Thymus (tissue), 14 donors: ENCODE data around the gene ZNF622. TPM values are rescaled to one million over a fixed set of nuclear protein-coding genes. Genes with fewer than 3 reads are reported as not detected.

ENCODE experiments used
- DNase-seq, 9 donors: peaks; one replicate each; pipeline ENCODE4 v3.0.0-alpha.2; 2013; ENCODE audit warnings: low spot score in 9 of 9, low read depth in 6 of 9, missing footprints in 1 of 9
- H3K27ac ChIP-seq, 2 donors: one replicate each; pipeline ENCODE4 v1.5.1; 2013; ENCODE audit warnings: control low read depth in 1 of 2, low read depth in 1 of 2, low read length in 1 of 2, mild to moderate bottlenecking in 1 of 2, moderate library complexity in 1 of 2
- H3K27me3 ChIP-seq, 2 donors: one replicate each; pipeline ENCODE4 v1.5.1; 2013; ENCODE audit warnings: low read length in 1 of 2; ENCODE audit not compliant: control insufficient read depth in 2 of 2, insufficient read depth in 1 of 2
- H3K36me3 ChIP-seq, 2 donors: one replicate each; pipeline ENCODE4 v1.5.1; 2013; ENCODE audit warnings: low read length in 1 of 2, mild to moderate bottlenecking in 1 of 2, moderate library complexity in 1 of 2; ENCODE audit not compliant: control insufficient read depth in 2 of 2, insufficient read depth in 2 of 2
- H3K4me1 ChIP-seq, 2 donors: one replicate each; pipeline ENCODE4 v1.5.1; 2013; ENCODE audit warnings: low read length in 2 of 2; ENCODE audit not compliant: control insufficient read depth in 2 of 2, insufficient read depth in 2 of 2
- H3K4me3 ChIP-seq, 2 donors: one replicate each; pipeline ENCODE4 v1.5.1; 2013; ENCODE audit warnings: low read length in 2 of 2, control low read depth in 1 of 2, mild to moderate bottlenecking in 1 of 2
- H3K9me3 ChIP-seq, 2 donors: one replicate each; pipeline ENCODE4 v1.5.1; 2013; ENCODE audit warnings: low read length in 1 of 2, mild to moderate bottlenecking in 1 of 2; ENCODE audit not compliant: control insufficient read depth in 2 of 2, insufficient read depth in 1 of 2
- WGBS: extraction: QIAGEN DNeasy Blood & Tissue Kit; methylation state at CpG from one replicate; pipeline ENCODE4 v1.1.7; 2013; 5-methylcytosine and 5-hydroxymethylcytosine counted together
- long read RNA-seq, 10 donors: transcript quantifications; one replicate each; lab custom pipeline, GENCODE V29; 2026
- polyA plus RNA-seq: library from polyadenylated mRNA; stranded (reverse); fragments of 200-250 nt; gene quantifications from one replicate; pipeline ENCODE4 v1.2.3, GENCODE V29; 2013
- total RNA-seq: library from RNA; stranded (reverse); fragments of 120-200 nt; gene quantifications from one replicate; pipeline ENCODE4 v1.2.4, GENCODE V29; 2013
- donor health status: healthy.

ZNF622 gene, protein sequence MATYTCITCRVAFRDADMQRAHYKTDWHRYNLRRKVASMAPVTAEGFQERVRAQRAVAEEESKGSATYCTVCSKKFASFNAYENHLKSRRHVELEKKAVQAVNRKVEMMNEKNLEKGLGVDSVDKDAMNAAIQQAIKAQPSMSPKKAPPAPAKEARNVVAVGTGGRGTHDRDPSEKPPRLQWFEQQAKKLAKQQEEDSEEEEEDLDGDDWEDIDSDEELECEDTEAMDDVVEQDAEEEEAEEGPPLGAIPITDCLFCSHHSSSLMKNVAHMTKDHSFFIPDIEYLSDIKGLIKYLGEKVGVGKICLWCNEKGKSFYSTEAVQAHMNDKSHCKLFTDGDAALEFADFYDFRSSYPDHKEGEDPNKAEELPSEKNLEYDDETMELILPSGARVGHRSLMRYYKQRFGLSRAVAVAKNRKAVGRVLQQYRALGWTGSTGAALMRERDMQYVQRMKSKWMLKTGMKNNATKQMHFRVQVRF
- total RNA-seq (27.7 TPM), polyA plus RNA-seq (19.8 TPM)
- long read RNA-seq, donor 1, partial matches to known transcripts: 0 of 3 reads
- long read RNA-seq, donor 1, other reads (novel, unspliced or antisense): 0 of 3 reads
- long read RNA-seq, donor 2: 0 reads
- long read RNA-seq, donor 3, transcript ZNF622-201 (6 exons, 1,699 nt): major isoform, 14 of 32 reads
- long read RNA-seq, donor 3, partial matches to known transcripts: 18 of 32 reads
- long read RNA-seq, donor 3, other reads (novel, unspliced or antisense): 0 of 32 reads
- long read RNA-seq, donor 4, partial matches to known transcripts: 6 of 7 reads
- long read RNA-seq, donor 4, other reads (novel, unspliced or antisense): 0 of 7 reads
- long read RNA-seq, donor 5, transcript ZNF622-201 (6 exons, 1,699 nt): major isoform, 18 of 25 reads
- long read RNA-seq, donor 5, partial matches to known transcripts: 7 of 25 reads
- long read RNA-seq, donor 5, other reads (novel, unspliced or antisense): 0 of 25 reads
- long read RNA-seq, donor 6, transcript ZNF622-201 (6 exons, 1,699 nt): major isoform, 11 of 11 reads
- long read RNA-seq, donor 6, partial matches to known transcripts: 0 of 11 reads
- long read RNA-seq, donor 6, other reads (novel, unspliced or antisense): 0 of 11 reads
- long read RNA-seq, donor 7, partial matches to known transcripts: 0 of 4 reads
- long read RNA-seq, donor 7, other reads (novel, unspliced or antisense): 0 of 4 reads
- long read RNA-seq, donor 8, partial matches to known transcripts: 0 of 2 reads
- long read RNA-seq, donor 8, other reads (novel, unspliced or antisense): 0 of 2 reads
- long read RNA-seq, donor 9, transcript ZNF622-201 (6 exons, 1,699 nt): major isoform, 5 of 10 reads
- long read RNA-seq, donor 9, partial matches to known transcripts: 5 of 10 reads
- long read RNA-seq, donor 9, other reads (novel, unspliced or antisense): 0 of 10 reads
- long read RNA-seq, donor 10, transcript ZNF622-201 (6 exons, 1,699 nt): major isoform, 8 of 8 reads
- long read RNA-seq, donor 10, partial matches to known transcripts: 0 of 8 reads
- long read RNA-seq, donor 10, other reads (novel, unspliced or antisense): 0 of 8 reads

DNA sequence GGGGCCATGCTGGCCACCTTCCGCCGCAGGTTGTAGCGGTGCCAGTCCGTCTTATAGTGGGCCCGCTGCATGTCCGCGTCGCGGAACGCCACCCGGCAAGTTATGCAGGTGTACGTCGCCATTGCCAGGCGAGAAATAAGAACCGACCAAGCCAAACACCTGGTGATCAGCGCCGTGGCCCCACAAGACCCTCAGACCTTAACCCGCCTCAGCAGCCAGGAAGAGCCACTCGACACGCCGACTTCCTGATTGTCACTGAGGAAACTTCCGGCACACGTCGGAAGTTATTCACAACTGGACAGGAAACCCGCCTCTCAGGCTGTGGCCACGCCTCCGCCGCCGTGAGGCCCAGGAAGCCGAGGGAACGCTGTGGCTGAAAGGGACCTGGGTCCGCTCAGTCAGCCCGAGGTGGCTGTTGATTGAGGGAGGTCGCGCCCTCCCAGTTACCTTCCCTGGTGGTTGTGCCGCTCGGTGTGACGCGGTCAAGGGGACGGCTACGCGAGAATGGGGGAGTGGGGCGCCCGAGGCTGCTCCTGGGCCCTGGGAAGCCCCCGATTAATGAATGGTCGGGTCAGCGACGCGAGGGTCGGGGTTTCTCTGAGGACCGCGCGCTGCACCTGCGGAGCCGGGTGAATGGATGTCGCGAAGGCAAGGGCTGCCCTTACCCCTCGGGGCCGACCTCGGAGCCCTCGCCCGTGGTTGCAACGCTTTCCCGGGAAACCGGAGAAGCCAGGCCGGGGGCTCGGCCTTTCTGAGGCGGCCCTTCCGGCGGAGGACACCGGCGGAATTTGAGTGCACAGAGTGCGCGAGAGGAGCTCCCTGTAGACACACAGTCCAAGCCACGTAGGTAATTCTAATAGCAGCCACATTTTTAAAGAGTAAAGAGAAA lies at the start of gene ZNF622:
TSS of gene ZNF622 (minus strand) at position 257 of the 889 bp plus-strand sequence. CDS start at position 122, 135 bp downstream.
- DNase-seq: peak; percentile 62 to 94 (median 84)
- H3K9me3 ChIP-seq: no peaks in the 10 kb centered on the region
- WGBS: under 1% methylated on average over 75 of the region's 75 CpGs
- peaks cover 22 to 30% of the 10 kb centered on the region in 2 donors for H3K36me3 ChIP-seq
- peaks cover 17 to 20% of the 10 kb centered on the region in 2 donors for H3K4me1 ChIP-seq
- peak within 1 kb of the TSS; percentile 92 to 98 for H3K4me3 ChIP-seq
- no peaks in the 10 kb centered on the region for H3K27me3 ChIP-seq
- peak within 1 kb of the TSS; percentile 38 to 89 for H3K27ac ChIP-seq

DNA sequence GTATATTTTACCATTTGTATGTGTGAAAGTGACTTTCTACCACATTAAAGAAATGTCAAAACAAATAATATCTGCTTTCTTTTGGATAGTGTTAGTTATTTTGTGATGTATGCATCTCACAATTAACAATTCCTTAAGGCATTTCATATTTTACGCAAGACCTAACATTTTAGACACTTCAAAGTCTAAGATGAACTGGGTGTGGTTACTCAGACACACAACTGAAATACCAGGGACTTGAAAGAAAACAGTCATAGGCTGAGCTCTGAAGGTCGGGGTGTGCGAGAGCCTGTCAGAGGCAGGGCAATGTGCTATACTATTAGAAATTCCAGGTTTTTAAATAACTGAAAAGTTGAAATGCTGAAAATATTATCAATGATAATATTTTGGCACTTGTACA lies 44.5 kb upstream of the ZNF622 start:
- peaks cover 0 to 5% of the 10 kb centered on the region in 2 donors for H3K27me3 ChIP-seq
- no peak overlapping the region for H3K27ac ChIP-seq
- H3K9me3 ChIP-seq: no peaks in the 10 kb centered on the region
- peaks cover 0 to 6% of the 10 kb centered on the region in 2 donors for H3K36me3 ChIP-seq
- no peak for DNase-seq
- whole genome bisulfite sequencing: 91% methylated on average over 3 of the region's 3 CpGs
- no peaks in the 10 kb centered on the region for H3K4me1 ChIP-seq
- no peak overlapping the region for H3K4me3 ChIP-seq

DNA sequence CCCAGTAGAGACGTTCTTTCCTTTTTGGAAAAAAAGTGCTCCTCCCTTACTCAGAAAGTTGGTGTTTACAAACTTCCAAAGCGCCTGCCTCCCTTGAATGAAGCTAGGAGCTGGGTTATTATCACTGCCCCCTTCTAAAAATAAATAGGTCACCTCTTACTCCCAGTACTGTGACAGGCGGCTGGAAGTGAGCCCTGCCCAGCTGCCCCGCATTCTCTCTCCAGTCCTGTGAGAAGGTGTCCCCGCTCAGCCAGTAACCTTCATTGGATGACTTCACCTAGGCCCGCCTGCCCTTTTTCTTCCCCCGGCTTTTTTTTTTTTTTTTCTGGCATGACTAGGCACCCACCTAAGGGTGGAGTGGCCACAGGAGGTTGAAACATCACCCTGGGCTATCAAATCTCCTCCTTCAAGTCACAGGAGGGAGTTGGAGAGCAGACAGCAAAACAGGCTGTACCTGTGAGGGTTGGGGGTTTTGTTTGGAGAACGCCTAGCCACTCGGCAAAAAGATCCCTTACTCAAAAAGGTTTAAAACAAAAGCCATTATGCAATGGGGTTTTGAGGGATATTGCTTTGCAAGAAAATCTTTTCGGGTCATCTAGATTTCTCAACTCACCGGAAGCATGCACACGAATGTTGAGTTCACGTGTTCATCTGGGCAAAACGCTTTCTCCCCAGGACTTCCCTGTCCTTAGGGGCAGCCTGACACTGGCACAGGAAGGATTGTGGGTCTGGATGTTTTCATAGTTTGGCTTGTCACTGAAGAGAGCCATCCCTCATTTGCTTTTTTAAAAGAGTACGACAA lies 43.3 kb upstream of the ZNF622 start:
- 86% methylated on average over 15 of the region's 15 CpGs for WGBS
- no peak overlapping the region for H3K4me3 ChIP-seq
- no peaks in the 10 kb centered on the region for H3K4me1 ChIP-seq
- no peak for DNase-seq
- peaks cover 0 to 6% of the 10 kb centered on the region in 2 donors for H3K36me3 ChIP-seq
- H3K9me3 ChIP-seq: no peaks in the 10 kb centered on the region
- peak overlapping the region; percentile 37 to 46 for H3K27ac ChIP-seq
- peaks cover 0 to 5% of the 10 kb centered on the region in 2 donors for H3K27me3 ChIP-seq

DNA sequence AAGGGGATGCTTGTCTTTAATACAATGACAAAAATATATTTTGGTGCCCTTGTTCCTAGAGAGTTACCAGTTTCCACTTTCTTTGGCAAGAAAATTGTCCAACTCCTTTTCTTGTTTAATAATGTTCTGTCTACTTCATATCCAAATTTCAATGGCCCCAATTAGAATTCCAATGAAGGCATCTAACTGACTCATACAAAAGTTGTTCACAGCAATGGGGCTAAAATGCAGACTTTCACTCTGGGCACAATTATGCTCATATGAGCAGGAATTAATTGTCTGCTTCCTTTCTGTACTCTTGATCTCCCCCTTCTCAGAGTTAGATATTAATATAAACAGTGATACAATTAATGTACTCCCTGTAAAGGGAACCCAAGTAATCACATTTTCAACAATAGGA lies 42.1 kb upstream of the ZNF622 start:
- H3K36me3 ChIP-seq: peaks cover 0 to 6% of the 10 kb centered on the region in 2 donors
- H3K4me3 ChIP-seq: no peak overlapping the region
- H3K27me3 ChIP-seq: peaks cover 0 to 5% of the 10 kb centered on the region in 2 donors
- H3K27ac ChIP-seq: no peak overlapping the region
- no peaks in the 10 kb centered on the region for H3K4me1 ChIP-seq
- no peaks in the 10 kb centered on the region for H3K9me3 ChIP-seq
- DNase-seq: no peak

DNA sequence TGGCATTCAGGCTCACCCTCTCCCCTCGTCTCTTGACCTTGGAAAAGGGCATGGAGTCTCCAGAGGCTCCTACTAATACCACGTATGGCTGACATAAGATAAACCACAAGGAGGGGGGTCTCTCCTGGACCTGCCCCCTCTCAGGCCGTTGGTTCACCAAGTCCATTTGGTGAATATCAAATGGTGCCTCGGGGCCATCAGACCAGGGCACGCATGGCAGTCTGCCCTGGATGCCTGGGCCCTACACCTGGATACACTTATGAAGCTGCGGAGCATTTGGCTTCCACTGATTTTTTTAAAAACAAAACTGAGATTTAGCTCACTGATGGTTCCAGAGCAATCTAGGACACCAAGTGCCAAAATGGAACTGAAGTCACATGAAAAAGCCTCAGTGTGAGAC lies 40.3 kb upstream of the ZNF622 start:
- Histone ChIP-seq H3K27ac (no peak overlapping the region), H3K4me1 (no peaks in the 10 kb centered on the region), H3K4me3 (no peak overlapping the region), H3K27me3 (peaks cover 0 to 5% of the 10 kb centered on the region in 2 donors), H3K9me3 (no peaks in the 10 kb centered on the region), H3K36me3 (peaks cover 0 to 6% of the 10 kb centered on the region in 2 donors)
- WGBS: 98% methylated on average over 6 of the region's 6 CpGs
- DNase-seq: no peak

DNA sequence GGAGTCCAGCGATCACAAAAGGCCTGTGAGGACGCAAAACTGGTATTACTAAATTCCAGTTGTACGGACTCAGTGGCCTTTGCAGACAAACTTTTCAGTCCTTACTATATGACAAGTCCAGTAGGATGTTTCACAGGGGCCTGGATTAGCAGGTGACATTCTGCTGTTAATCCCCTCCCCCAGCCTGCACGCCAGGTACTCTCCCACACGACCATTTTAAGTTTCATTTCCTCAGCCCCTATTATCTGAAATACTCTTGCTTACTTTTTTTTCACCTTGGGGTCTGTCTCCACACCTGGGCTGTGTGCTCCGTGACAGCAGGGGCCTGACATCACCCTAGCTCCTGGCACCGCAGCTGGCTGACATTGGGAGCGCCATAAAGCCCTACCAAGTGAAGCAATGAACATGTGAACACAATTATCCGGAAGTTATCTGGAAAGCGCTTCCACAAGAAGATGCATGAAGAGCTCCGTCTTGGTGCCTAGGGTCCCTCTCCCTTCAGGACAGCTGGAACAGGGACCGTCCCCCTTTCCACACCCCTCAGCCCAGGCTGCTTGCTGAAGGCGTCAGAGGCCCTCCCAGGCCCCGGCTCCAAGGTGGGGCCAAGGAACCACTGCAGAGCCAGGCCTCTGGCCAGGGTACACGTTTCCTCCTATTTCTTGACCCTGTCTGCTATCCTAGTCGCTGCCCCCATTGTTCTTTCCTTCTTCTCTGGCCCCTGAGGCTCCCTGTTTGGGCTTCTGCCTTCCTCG lies 39.7 kb upstream of the ZNF622 start:
- peaks cover 0 to 6% of the 10 kb centered on the region in 2 donors for H3K36me3 ChIP-seq
- WGBS: 91% methylated on average over 17 of the region's 17 CpGs
- H3K27ac ChIP-seq: no peak overlapping the region
- no peaks in the 10 kb centered on the region for H3K9me3 ChIP-seq
- DNase-seq: no peak
- H3K27me3 ChIP-seq: peaks cover 0 to 5% of the 10 kb centered on the region in 2 donors
- H3K4me1 ChIP-seq: no peaks in the 10 kb centered on the region
- H3K4me3 ChIP-seq: no peak overlapping the region

DNA sequence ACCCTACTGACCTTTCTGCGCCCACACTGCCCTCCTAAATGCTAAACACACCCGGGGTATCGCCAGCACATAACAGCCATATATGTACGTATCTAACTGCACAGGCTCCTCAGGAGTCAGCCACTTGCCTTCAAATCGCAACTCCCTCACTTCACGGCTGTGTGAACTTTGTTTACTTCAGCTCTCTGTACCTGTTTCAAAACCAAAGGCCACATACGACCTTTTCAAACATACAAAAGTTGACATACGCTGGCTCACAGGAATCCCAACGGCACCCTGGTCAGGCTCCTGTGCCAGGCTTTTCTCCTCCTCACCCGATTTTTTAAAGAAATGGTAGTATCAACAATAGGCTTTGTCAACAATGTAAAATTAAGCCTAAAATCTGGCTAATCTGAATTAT lies 39.0 kb upstream of the ZNF622 start:
- peaks cover 0 to 5% of the 10 kb centered on the region in 2 donors for H3K27me3 ChIP-seq
- no peaks in the 10 kb centered on the region for H3K9me3 ChIP-seq
- WGBS: 97% methylated on average over 10 of the region's 10 CpGs
- DNase-seq: no peak
- H3K4me3 ChIP-seq: no peak overlapping the region
- H3K4me1 ChIP-seq: no peaks in the 10 kb centered on the region
- no peak overlapping the region for H3K27ac ChIP-seq
- H3K36me3 ChIP-seq: peaks cover 0 to 6% of the 10 kb centered on the region in 2 donors
